ENCODE results near the gene FAM118A. TPM values are rescaled to one million over a fixed set of nuclear protein-coding genes. Genes with fewer than 3 reads are reported as not detected.

Gene FAM118A
- total and polyA plus RNA-seq, 2 of the 8 experiments (the other 6 are each of a cell fraction or from before 2014, with no cell fraction given), result 8.5 to 18.6 TPM

GRCh38 chr22:45298934-45299505 lies 10.7 kb upstream of the FAM118A start (continued):
- TF ChIP-seq, protein P1, sequence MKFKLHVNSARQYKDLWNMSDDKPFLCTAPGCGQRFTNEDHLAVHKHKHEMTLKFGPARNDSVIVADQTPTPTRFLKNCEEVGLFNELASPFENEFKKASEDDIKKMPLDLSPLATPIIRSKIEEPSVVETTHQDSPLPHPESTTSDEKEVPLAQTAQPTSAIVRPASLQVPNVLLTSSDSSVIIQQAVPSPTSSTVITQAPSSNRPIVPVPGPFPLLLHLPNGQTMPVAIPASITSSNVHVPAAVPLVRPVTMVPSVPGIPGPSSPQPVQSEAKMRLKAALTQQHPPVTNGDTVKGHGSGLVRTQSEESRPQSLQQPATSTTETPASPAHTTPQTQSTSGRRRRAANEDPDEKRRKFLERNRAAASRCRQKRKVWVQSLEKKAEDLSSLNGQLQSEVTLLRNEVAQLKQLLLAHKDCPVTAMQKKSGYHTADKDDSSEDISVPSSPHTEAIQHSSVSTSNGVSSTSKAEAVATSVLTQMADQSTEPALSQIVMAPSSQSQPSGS (IDR thresholded peaks at IDR 0.05; ENCODE audit: low read length), result no peak
- TF ChIP-seq POLR2AphosphoS5 (IDR thresholded peaks at IDR 0.05; ENCODE audit: low read depth, low read length) (no peak), HDAC6 (IDR thresholded peaks at IDR 0.05; ENCODE audit: low read depth, low read length) (no peak), HDAC2 (IDR thresholded peaks at IDR 0.05; ENCODE audit: borderline replicate concordance in 1 of 2, low read depth in 2 of 2, low read length in 2 of 2) (no peak)
